T47D (cell line): Measurements from ENCODE around the gene SERPINA4.

Experiments
- DNase-seq, 2 experiments: peaks; one replicate each; pipeline versions ENCODE4 v3.0.0 to v3.0.0-alpha.2; 2011 to 2012; ENCODE audit warnings: low read depth in 1 of 2, low spot score in 1 of 2
- JUND ChIP-seq: IDR thresholded peaks from 2 replicates; pipeline ENCODE4 v1.6.1; 2012; ENCODE audit warnings: low read depth
- in situ Hi-C: cut with HindIII; loops from 2 replicates; pipeline ENCODE4 v1.10.0; 2016; ENCODE audit warnings: low sequenced_read_pairs, low pct_unique_long_range_greater_than_20kb

The SERPINA4 gene

DNA sequence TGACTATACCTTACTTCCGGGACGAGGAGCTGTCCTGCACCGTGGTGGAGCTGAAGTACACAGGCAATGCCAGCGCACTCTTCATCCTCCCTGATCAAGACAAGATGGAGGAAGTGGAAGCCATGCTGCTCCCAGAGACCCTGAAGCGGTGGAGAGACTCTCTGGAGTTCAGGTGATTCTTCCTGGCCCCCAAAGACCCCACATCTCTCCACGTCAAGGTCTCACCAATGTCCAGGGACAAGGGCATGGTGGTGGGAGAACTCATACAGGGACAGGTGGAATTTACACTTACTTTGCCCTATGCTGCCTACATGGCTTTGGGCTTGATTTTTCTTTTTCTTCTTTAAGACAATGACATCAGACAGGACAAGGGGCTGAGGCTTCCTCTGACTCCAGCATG lies 58.1 kb downstream of the SERPINA4 start:
- in situ Hi-C loops, result no loop called here
- TF ChIP-seq JUND, result no peak
- DNase-seq, result no peak
